OCI-LY7 (cell line): ENCODE measurements around the gene SLC44A4. TPM values are rescaled to one million over a fixed set of nuclear protein-coding genes. Genes with fewer than 3 reads are reported as not detected.

ENCODE experiments used
- BruUV-seq: library from RNA; stranded (reverse); fragments of 400-500 nt; replicated peaks from 2 replicates; lab custom pipeline; 2021; lab: Mats Ljungman, UMichigan
- CTCF ChIA-PET: fragments of 300-600 bp; sonication (Branson Sonifier 250); formaldehyde crosslinking; loops from one replicate; lab custom pipeline; 2022; ENCODE audit warnings: antibody characterized with exemption; ENCODE audit not compliant: unreplicated experiment; lab: Charles Lee
- POLR2A ChIA-PET: fragments of 300-600 bp; sonication (Branson Sonifier 250); formaldehyde crosslinking; loops from one replicate; lab custom pipeline; 2022; ENCODE audit warnings: antibody characterized with exemption; lab: Charles Lee
- DNase-seq: peaks from one replicate; pipeline ENCODE4 v3.0.0-alpha.2; 2015; ENCODE audit warnings: low spot score
- H2AFZ ChIP-seq: fragments of 200-600 bp; sonication (generic), shearing (Covaris generic); 2 replicates; pipeline ENCODE4 v1.6.1; 2014; ENCODE audit warnings: mild to moderate bottlenecking, antibody characterized with exemption, low read length, moderate library complexity
- H3K27ac ChIP-seq: fragments of 200-600 bp; sonication (generic); 2 replicates; pipeline ENCODE4 v1.5.1; 2014; ENCODE audit warnings: mixed run types, low read depth, mild to moderate bottlenecking, moderate library complexity, low read length, inconsistent platforms; ENCODE audit not compliant: poor library complexity, severe bottlenecking
- H3K36me3 ChIP-seq: fragments of 200-600 bp; sonication (generic); 2 replicates; pipeline ENCODE4 v1.6.1; 2014; ENCODE audit warnings: mild to moderate bottlenecking, antibody characterized with exemption, low read length, moderate library complexity, mixed read lengths; ENCODE audit not compliant: insufficient read depth
- H3K4me1 ChIP-seq: fragments of 200-600 bp; sonication (generic); 2 replicates; pipeline ENCODE4 v1.5.1; 2014; ENCODE audit warnings: mild to moderate bottlenecking, low read length; ENCODE audit not compliant: insufficient read depth, poor library complexity, severe bottlenecking
- H3K4me2 ChIP-seq: fragments of 200-600 bp; sonication (generic); 2 replicates; pipeline ENCODE4 v1.6.1; 2014; ENCODE audit warnings: mild to moderate bottlenecking, low read length
- H3K4me3 ChIP-seq: fragments of 200-600 bp; sonication (generic); 2 replicates; pipeline ENCODE4 v1.5.1; 2014; ENCODE audit warnings: mild to moderate bottlenecking, low read depth, low read length; ENCODE audit not compliant: poor library complexity, severe bottlenecking
- H3K79me2 ChIP-seq: fragments of 200-600 bp; sonication (generic); 2 replicates; pipeline ENCODE4 v1.6.1; 2016; ENCODE audit warnings: low read depth, mild to moderate bottlenecking, low read length, moderate library complexity, mixed read lengths; ENCODE audit not compliant: insufficient read depth
- H3K9me2 ChIP-seq: fragments of 200-600 bp; sonication (generic); 2 replicates; pipeline ENCODE4 v1.6.1; 2016; ENCODE audit warnings: mild to moderate bottlenecking, low read length, mixed read lengths; ENCODE audit not compliant: insufficient read depth
- H3K9me3 ChIP-seq: fragments of 200-600 bp; sonication (generic); 2 replicates; pipeline ENCODE4 v1.6.1; 2014; ENCODE audit warnings: mild to moderate bottlenecking, mixed run types, low read length, mixed read lengths
- H4K20me1 ChIP-seq: fragments of 200-600 bp; sonication (generic); 2 replicates; pipeline ENCODE4 v1.6.1; 2014; ENCODE audit warnings: mild to moderate bottlenecking, antibody characterized with exemption, low read length, moderate library complexity, mixed read lengths; ENCODE audit not compliant: insufficient read depth
- EZH2phosphoT487 ChIP-seq: fragments of 200-600 bp; sonication (generic); IDR thresholded peaks from 2 replicates; pipeline ENCODE4 v1.6.1; 2018; ENCODE audit warnings: low read depth, borderline replicate concordance, mild to moderate bottlenecking, mixed run types, antibody characterized with exemption, low read length, moderate library complexity, mixed read lengths
- intact Hi-C: fragments of 100-400 bp; cut with micrococcal nuclease; formaldehyde crosslinking; loops from one replicate; pipeline ENCODE4 v1.10.0; 2022; ENCODE audit not compliant: unreplicated experiment
- total RNA-seq, 2 experiments: library from RNA; depleted of rRNA in 1 of 2; stranded (reverse); fragments of >200 nt in 1 of 2; shearing (Covaris generic) in 1 of 2; gene quantifications; 2 replicates each; pipeline ENCODE4 v1.2.3, GENCODE V29; 2014 to 2022
- TF ChIP-seq, protein P1 (sequence below): fragments of 200-600 bp; sonication (generic); conservative IDR thresholded peaks from 2 replicates; pipeline ENCODE4 v1.5.1; 2014; ENCODE audit warnings: mild to moderate bottlenecking, antibody characterized with exemption, low read length, moderate library complexity, mixed read lengths

The SLC44A4 gene
- total RNA-seq, 2 experiments from 2014 or later = not detected

DNA sequence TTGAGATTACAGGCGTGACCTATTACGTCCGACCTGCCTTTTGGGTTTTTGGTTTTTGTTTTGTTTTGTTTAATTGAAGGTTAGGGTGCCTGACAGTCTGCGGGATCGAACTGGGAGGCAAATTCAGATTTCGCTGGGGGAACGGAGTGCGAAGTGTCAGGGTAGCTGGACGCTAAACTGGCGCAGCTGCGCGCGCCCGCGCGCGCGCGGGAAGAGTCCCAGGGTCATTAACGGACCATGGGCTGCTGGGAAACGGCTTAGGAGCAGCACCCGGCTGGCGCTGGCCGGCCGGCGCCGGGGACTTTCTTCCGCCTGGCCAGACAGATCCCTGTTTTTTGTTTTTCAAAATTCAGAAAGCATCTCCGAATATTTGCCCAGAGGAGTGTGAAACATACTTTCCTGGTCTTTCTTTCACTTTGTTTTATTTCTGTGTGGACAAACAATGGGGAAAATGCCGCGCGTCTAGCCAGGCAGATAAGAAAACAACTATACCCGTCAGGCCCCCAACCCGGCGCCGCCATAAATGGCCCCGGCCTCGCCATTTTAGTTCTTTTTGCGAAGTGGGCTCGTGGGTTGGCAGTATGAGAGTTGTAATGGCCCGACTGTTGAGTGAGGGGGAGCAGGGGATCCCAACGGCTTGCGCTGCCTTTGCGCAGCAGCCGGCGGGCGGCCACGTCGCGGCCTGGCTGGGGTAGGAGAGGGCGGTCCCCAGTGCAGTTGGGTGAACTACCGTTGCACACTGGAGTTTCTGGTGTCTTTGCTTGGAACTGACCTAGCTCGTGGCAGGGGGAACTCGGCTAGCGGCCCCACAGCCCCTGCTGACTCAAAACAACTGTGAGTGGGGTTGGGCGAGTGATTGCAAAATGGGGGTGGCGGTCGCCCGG is 44.2 kb downstream of the SLC44A4 start:
- Histone ChIP-seq H3K4me3 (peak overlapping the region; percentile 99), H3K79me2 (peaks cover 94% of the 10 kb centered on the region), H2AFZ (peak overlapping the region; percentile 16; the same call in 1 of the 2 replicates), H3K36me3 (peaks cover 49% of the 10 kb centered on the region), H3K4me1 (peaks cover 59% of the 10 kb centered on the region), H3K9me3 (no peaks in the 10 kb centered on the region), H4K20me1 (peaks cover 37% of the 10 kb centered on the region), H3K4me2 (peak overlapping the region; percentile 96), H3K27ac (peak overlapping the region; percentile 95), H3K9me2 (no peaks in the 10 kb centered on the region)
- intact Hi-C loops = loop anchor here (1.0 to 10.0 kb wide), 5 partner anchors 29 to 340 kb away; partner anchors contain the start of genes GPANK1, MICB, NELFE and SKIC2
- BruUV-seq = no TSS peak
- POLR2A ChIA-PET = interaction anchor here (0.6 to 1.4 kb wide), 3 partner anchors 97 to 304 kb away, joined by 3 to 7 read pairs (median 4); no protein-coding TSS in a partner anchor
- peak; percentile 91 for DNase-seq
- CTCF ChIA-PET = interaction anchor here (0.6 to 0.7 kb wide), 2 partner anchors 28 to 120 kb away, joined by 3 to 7 read pairs; partner anchors contain the start of gene LSM2
- TF ChIP-seq, protein P1, sequence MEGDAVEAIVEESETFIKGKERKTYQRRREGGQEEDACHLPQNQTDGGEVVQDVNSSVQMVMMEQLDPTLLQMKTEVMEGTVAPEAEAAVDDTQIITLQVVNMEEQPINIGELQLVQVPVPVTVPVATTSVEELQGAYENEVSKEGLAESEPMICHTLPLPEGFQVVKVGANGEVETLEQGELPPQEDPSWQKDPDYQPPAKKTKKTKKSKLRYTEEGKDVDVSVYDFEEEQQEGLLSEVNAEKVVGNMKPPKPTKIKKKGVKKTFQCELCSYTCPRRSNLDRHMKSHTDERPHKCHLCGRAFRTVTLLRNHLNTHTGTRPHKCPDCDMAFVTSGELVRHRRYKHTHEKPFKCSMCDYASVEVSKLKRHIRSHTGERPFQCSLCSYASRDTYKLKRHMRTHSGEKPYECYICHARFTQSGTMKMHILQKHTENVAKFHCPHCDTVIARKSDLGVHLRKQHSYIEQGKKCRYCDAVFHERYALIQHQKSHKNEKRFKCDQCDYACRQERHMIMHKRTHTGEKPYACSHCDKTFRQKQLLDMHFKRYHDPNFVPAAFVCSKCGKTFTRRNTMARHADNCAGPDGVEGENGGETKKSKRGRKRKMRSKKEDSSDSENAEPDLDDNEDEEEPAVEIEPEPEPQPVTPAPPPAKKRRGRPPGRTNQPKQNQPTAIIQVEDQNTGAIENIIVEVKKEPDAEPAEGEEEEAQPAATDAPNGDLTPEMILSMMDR = no peak
- TF ChIP-seq EZH2phosphoT487 = no peak

DNA sequence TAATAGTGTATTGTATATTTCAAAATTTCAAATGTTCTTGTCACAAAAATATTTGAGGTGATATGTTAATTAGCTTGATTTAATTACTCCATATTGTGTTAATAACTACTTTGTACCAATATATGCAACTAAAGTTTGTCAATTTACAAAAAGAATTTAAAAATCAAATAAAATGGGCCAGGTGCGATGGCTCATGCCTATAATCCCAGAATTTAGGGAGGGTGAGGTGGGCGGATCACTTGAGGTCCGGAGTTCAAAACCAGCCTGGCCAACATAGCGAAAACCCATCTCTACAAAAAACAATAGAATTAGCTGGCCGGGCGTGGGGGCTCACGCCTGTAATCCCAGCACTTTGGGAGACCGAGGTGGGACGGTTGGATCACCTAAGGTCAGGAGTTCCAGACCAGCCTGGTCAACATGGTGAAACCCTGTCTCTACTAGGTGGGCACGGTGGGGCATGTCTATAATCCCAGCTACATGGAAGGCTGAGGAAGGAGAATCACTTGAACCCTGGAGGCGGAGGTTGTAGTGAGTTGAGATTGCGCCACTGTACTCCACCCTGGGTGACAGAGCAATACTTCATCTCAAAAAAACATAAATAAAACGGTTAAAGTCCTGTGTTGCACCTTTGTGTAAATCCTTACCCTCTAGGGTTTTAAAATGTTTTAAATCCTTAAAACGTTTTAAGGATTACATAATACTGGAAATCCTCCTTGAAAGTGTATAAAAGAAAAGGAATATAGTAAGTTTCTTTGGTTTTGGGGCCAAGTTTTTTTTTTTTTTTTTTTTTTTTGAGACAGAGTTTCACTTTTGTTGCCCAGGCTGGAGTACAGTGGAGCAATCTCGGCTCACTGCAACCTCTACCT is 47.2 kb downstream of the SLC44A4 start:
- no TSS peak for BruUV-seq
- H3K9me2 ChIP-seq = no peaks in the 10 kb centered on the region
- H2AFZ ChIP-seq = no peak overlapping the region; the same call in 1 of the 2 replicates
- intact Hi-C loops = loop anchor here (2.0 to 10.0 kb wide), 6 partner anchors 59 to 337 kb away; partner anchors contain the start of genes ATP6V1G2, EHMT2, MICB and NELFE
- no peak for DNase-seq
- ChIA-PET POLR2A (interaction anchor here (0.6 to 3.8 kb wide), 9 partner anchors 10 to 236 kb away, joined by 3 to 43 read pairs (median 6); partner anchors contain the start of genes CLIC1, LSM2, MSH5 and NEU1), CTCF (interaction anchor here (0.9 to 1.0 kb wide), 2 partner anchors 93 to 104 kb away, joined by 3 read pairs; no protein-coding TSS in a partner anchor)
- H3K36me3 ChIP-seq = peaks cover 18% of the 10 kb centered on the region
- peaks cover 8% of the 10 kb centered on the region; the same call in 1 of the 2 replicates for H4K20me1 ChIP-seq
- H3K27ac ChIP-seq = peak overlapping the region; percentile 95
- H3K4me3 ChIP-seq = peak overlapping the region; percentile 89
- H3K4me1 ChIP-seq = peaks cover 36% of the 10 kb centered on the region
- H3K79me2 ChIP-seq = peaks cover 67% of the 10 kb centered on the region
- H3K4me2 ChIP-seq = peak overlapping the region; percentile 99
- H3K9me3 ChIP-seq = no peaks in the 10 kb centered on the region
- TF ChIP-seq, protein P1 = no peak
- no peak for TF ChIP-seq EZH2phosphoT487
